LNCaP clone FGC (cell line): ENCODE measurements around the gene FAHD2B.
"Not testable (repeated sequence)": the region's sequence is repeated elsewhere in the genome, so short reads cannot be mapped to it uniquely, and the experiment has no call there.

Experiments used
- DNase-seq: peaks from one replicate; pipeline ENCODE4 v3.0.0-alpha.2; 2011; ENCODE audit warnings: low read depth
- H3K4me3 ChIP-seq: 2 replicates; pipeline ENCODE4 v1.5.1; 2011; ENCODE audit warnings: mild to moderate bottlenecking, low read depth, low read length, control low read depth
- TF ChIP-seq, protein P1 (sequence below): IDR thresholded peaks from 2 replicates; pipeline ENCODE4 v1.5.1; 2012; ENCODE audit warnings: mild to moderate bottlenecking; ENCODE audit not compliant: control insufficient read depth, insufficient read depth; ENCODE audit errors: extremely low read depth

FAHD2B gene

DNA sequence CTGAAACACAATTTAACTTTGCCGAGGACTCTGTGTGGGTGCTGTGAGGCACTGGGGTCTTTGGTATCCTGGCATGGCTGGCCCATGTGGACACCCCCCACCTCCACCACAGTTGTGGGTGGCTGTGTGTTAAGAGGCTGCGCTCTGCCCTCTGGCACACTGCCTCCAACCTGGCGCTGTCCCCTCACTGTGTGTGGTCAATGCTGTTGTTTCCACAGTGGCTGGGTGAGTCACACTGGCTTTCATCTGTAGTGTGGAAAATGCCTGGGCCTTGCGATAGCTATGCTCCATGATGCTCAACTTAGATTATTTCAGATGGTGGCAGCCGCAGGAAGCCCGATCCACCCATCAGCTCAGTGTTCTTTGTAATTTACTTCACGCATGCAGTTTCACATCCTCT, 9.6 kb downstream of the FAHD2B start:
- not testable (repeated sequence) for H3K4me3 ChIP-seq, DNase-seq

DNA sequence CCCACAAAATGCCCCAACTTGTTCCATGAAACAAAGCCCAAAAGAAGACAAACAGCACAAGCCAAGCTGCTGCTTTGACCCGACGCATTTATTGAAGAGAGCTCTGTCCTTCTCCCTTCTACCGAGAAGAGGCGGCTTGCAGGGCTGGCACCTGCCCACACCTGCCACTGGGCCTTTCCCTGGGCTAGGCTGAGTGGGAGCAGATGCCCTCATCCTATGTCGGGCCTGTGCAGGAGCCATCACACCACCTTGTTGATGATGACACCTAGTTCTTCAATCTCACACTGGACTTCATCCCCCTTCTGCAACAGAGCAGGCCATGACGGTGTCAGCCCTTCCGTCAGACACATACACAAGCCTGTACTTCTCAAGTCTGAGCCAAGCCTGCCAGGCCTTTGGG, 11.2 kb downstream of the FAHD2B start:
- H3K4me3 ChIP-seq, DNase-seq: not testable (repeated sequence)

DNA sequence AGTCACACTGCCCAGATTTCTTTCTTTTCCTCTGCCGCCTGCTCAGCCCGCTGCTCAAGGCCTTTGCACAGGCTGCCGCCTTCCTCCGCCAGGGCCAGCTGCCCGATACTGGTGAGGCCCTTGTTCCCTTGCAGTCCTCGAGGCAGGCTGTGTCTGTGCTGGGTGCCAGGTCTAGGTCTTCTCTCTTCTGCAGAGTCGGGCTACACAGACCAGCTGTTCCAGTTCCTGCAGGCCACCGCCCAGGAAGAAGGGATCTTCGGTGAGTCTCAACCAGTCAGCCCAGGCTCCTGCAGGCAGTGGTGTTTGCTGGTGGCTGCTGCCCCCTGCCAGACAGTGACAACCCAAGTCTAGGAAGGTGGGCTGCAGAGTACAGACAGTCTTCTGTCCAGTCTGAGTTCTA, 12.5 kb downstream of the FAHD2B start:
- TF ChIP-seq, protein P1, sequence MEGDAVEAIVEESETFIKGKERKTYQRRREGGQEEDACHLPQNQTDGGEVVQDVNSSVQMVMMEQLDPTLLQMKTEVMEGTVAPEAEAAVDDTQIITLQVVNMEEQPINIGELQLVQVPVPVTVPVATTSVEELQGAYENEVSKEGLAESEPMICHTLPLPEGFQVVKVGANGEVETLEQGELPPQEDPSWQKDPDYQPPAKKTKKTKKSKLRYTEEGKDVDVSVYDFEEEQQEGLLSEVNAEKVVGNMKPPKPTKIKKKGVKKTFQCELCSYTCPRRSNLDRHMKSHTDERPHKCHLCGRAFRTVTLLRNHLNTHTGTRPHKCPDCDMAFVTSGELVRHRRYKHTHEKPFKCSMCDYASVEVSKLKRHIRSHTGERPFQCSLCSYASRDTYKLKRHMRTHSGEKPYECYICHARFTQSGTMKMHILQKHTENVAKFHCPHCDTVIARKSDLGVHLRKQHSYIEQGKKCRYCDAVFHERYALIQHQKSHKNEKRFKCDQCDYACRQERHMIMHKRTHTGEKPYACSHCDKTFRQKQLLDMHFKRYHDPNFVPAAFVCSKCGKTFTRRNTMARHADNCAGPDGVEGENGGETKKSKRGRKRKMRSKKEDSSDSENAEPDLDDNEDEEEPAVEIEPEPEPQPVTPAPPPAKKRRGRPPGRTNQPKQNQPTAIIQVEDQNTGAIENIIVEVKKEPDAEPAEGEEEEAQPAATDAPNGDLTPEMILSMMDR: peak; percentile 15; the same call in 1 of the 2 replicates
- not testable (repeated sequence) for H3K4me3 ChIP-seq
- DNase-seq: peak; percentile 2

DNA sequence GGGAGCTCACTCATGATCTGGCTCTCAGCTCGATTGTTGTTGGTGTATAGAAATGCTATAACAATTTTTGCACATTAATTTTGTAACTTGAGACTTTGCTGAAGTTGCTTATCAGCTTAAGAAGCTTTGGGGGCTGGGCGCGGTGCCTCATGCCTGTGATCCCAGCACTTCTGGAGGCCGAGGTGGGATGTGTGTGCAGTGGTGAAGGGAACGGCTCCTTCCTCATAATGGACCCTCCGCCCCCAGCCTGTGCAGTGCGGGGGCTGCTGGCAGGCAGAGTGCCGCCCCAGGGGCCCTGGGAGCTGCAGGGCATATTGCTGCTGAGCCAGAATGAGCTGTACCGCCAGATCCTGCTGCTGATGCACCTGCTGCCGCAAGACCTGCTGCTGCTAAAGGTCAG, 13.8 kb downstream of the FAHD2B start:
- DNase-seq, H3K4me3 ChIP-seq: not testable (repeated sequence)

DNA sequence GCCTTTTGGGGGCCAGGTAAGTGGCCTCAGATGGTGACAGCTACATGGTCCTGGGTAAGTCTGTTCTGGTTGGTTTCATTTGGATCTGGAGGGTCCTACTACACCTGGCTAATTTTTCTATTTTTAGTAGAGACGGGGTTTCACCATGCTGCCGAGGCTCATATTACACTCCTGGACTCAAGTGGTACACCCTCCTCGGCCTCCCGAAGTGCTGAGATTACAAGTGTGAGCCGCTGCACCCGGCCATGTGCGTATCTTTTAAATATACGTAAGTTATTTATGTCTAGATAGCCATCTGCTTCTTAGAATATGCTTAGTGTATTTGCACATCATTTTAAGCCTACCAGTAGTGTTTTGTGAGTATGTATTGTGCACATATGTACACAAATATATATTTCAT, 17.5 kb downstream of the FAHD2B start:
- DNase-seq, H3K4me3 ChIP-seq: not testable (repeated sequence)

DNA sequence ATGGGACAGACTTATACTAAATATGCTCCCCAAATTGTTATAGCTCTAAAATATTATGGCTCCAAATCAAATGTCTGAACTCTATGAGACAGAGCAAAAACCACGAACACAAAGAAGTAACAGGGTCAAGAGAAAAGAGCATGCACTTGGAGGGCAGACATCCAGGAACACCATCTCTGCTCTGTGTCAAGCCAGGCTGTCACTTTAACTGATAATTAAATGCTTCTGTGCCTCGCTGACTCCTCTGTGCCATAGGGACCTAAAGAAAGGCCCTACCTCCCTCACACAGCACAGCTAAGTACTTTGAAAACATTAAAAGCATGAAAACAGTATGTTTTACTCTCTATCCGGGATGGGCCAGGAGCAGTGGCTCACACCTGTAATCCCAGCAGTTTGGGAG, 23.8 kb downstream of the FAHD2B start:
- DNase-seq, H3K4me3 ChIP-seq: not testable (repeated sequence)

DNA sequence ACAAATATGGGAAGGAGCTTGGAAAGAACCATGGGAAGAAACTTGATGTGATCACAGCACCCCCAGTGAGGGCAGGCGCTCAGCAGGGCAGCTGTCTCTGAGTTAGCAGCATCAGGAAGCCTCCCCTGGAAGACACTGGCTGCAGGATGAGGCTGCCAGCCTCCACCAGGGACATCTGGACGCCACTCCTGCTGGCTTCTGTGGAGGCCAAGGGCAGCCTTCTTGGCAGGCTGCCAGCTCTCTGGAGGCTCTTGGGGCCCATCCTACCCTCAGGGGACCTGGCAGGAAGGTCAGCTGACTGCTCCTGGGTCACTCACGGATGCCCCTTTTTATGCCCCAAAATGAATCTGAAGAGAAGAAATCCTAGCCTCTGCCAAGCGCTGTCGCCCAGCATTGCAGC, 26.0 kb downstream of the FAHD2B start:
- H3K4me3 ChIP-seq, DNase-seq: not testable (repeated sequence)

DNA sequence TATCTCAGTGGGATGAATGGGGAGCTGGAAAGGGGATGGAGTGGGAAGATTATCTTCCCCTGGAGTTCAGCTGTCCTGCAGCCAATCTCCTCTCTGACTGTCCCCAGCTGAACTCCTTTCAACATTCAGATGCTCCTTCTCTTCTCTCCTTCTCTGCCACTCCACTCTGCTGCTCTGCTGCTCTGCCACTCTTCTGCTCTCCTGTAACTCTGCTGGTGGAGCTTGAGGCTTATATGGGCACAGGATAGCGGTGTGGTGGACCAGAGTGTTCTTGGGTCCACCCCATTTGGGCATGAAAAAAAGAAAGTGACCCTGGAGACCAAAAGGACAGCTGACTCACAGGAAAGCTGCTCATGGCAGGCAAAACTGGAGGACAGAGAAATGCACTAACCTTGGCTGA, 26.6 kb downstream of the FAHD2B start:
- TF ChIP-seq, protein P1: no peak
- H3K4me3 ChIP-seq: no peak overlapping the region

DNA sequence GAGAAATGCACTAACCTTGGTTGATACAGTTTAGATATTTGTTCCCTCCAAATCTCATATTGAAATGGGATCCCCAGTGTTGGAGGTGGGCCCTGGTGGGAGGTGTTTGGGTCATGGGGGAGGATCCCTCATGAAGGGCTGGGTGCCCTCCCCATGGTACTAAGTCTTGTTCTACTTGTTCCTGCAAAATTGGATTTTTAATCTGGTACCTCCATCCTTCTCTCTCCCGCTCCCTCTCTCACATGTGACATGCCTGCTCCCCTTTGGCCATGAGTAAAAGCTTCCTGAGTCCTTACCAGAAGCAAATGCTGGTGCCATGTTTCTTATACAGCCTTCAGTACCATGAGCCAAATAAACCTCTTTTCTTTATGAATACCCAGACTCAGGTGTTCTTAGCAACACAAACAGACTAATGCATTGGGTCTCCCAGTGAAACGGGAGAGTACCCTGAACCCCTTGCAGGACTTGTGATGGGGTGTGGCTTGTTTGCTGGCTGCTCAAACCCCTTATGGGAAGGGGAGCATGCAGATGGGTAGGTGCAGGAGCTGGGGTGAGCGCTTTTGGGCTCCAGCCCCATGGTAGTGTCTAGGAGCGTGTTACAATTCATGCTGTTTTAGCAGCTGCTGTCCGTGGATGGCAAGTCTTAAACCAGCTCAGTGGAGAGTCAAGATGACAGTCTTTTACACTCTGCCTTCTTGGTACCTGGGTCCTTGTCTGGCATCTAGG, 27.2 kb downstream of the FAHD2B start:
- H3K4me3 ChIP-seq: no peak overlapping the region
- DNase-seq: no peak
- TF ChIP-seq, protein P1: no peak

More for the DNA sequence above, 26.6 kb downstream of the FAHD2B start:
- no peak for DNase-seq

DNA sequence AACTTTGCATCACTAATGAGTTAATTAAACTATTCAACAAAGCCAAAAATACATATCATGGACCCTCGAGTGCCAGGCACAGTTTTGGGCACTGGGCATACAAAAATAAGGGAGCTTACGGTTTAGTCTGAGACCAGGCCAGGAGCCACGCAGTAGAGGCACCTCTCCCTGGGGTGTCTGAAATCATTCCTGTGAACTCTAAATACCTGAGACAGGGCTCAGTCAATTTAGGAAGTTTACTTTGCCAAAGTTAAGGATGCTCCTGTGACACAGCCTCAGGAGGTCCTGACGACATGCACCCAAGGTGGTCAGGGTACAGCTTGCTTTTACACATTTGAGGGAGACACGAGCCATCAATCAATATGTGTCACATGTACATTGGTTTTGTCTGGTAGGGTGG, 28.7 kb downstream of the FAHD2B start:
- not testable (repeated sequence) for H3K4me3 ChIP-seq, DNase-seq

DNA sequence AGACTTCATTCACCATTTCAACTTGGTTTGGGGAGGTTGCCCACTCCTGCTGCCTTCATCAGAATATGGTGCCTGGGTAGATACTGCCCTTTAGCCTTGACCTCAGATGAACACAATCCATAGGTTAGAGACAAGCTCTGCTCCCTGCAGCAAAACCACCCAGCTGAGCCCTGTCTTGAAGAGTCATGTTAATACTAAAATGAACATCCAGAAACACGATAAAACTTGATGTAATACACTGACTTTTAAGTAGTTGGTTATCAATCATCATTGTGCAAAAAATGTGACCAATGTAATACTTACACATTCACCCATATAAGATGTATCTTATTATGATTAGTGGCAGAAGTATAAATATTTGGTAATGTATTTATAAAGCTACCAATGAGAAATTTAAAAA, 32.7 kb downstream of the FAHD2B start:
- not testable (repeated sequence) for DNase-seq, H3K4me3 ChIP-seq

DNA sequence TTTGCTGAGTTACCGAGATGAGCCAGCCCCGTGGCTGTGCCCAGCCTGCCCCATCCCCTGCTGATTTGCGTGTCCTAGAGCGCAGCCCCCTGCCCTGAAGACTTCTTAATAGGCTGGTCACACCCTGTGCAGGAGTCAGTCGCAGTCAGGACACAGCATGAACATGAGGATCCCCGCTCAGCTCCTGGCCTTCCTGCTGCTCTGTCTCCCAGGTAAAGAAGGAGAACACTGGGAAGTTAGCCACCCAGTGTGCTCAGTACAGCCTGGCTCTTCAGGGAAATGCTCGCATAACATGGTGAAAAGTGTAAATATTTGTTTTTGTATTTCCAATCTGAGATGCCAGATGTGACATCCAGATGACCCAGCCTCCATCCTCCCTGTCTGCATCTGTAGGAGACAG, 34.9 kb downstream of the FAHD2B start:
- not testable (repeated sequence) for DNase-seq, H3K4me3 ChIP-seq

DNA sequence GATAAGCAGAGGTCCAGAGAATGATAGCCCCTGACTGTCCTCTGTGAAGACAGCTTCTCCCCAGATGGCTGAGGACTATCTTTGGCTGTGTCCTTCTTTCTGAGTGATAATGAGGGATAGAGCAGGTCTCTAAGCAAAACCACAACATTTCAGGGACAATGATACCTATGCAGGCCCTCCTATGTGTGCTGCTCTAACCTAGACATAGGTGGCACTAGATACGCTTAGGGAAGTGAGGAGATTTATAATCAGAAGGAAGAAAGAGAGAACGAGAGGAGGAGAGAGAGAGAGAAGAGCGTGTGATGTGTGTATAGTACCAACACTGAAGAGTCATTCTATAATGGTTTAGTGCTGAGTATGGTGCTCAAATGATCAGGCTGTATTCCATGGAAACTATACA, 38.5 kb downstream of the FAHD2B start:
- not testable (repeated sequence) for DNase-seq, H3K4me3 ChIP-seq

DNA sequence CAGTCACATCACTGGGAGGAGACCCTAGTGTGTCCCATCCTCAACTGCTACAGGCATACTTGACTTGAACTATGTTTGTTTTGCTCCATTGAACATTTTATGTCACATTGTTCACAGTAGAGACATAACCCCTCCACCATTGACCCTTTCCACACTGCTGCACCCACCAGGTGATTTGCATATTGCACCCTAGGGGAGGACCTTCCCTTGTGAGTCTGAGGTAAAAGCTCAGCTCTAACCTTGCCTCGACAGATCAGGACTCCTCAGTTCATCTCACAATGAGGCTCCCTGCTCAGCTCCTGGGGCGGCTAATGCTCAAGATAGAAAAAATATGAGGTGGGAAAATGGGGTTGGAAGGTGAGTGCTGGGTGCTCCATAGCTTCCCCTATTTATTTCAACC, 44.6 kb downstream of the FAHD2B start:
- not testable (repeated sequence) for H3K4me3 ChIP-seq

DNA sequence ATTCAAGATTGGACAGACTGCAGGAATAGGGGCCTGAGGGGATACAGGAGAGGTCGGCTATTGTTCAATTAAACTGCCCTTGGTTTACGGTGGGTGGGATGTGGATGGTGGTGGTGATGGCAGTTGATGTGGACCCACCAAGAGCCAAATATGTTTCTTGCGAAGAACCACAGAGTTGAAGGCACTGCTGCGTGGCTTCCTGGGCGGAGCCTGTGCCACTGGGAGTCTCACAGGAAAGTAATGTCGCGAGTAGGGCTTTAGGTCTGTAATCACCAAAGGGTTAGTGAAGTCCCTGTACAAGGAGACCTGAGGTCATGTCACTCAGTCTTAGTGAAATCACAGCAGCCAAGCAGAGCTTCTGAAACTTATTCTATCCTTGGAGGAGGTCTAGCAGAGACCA, 46.2 kb downstream of the FAHD2B start:
- DNase-seq, H3K4me3 ChIP-seq: not testable (repeated sequence)

More for the DNA sequence above, 44.6 kb downstream of the FAHD2B start:
- not testable (repeated sequence) for DNase-seq

DNA sequence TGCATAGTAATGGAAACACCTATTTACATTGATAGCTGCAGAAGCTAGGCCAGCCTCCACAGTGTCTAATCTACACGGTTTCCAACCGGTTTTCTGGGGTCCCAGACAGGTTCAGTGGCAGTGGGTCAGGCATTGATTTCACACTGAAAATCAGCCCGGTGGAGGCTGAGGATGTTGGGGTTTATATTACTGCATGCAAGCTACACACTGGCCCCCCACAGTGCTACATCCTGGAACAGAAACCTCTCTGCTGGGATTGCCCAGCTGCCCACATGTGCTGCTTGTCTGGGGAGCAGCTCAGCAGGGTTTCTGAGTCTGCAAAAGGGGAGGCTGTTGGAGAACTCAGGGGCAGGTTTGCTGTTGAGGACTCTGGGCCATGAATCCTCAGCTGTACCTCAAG, 48.0 kb downstream of the FAHD2B start:
- not testable (repeated sequence) for H3K4me3 ChIP-seq, DNase-seq
